Ishikawa (cell line): ENCODE measurements around the gene CD82.

Source experiments
- EGR1 ChIP-seq: IDR thresholded peaks from 2 replicates; pipeline ENCODE4 v1.6.1; 2012
- FOXM1 ChIP-seq: IDR thresholded peaks from 2 replicates; pipeline ENCODE4 v1.6.1; 2012; ENCODE audit warnings: low read depth, borderline replicate concordance
- MAX ChIP-seq: IDR thresholded peaks from 2 replicates; pipeline ENCODE4 v1.6.1; 2012
- RAD21 ChIP-seq: IDR thresholded peaks from 2 replicates; pipeline ENCODE4 v1.6.1; 2012; ENCODE audit warnings: low read depth
- YY1 ChIP-seq: IDR thresholded peaks from 2 replicates; pipeline ENCODE4 v1.6.1; 2012; ENCODE audit warnings: low read depth

Gene CD82

DNA sequence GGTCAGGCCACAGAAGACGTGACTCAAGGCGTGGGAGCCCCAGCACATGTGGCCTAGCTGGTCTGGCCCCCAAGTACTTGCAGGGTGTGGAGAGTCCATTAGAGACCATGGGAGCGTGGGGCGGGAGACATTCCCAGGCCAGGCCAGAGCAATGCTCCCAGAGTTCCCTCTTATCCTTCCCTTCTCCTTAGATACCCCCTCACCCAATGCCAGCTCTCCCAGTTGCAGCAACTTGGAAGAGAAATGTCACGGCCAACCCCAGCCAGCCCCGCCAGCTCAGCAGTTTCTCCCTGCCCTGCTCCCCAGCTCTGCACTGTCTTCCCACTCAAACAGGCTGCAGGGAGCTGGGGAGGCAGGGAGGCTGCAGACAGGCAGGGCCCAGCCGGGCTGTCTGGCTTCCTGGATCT, 95.9 kb downstream of the CD82 start:
- TF ChIP-seq RAD21 (no peak), MAX (no peak), YY1 (no peak), EGR1 (no peak), FOXM1 (no peak)
